CD4-positive, alpha-beta T cell treated with Interleukin-12 subunit alpha and Interleukin-12 subunit beta, for 1 hour (primary cell): ENCODE results near the gene ATXN1.

Experiments
- DNase-seq: peaks from one replicate; pipeline ENCODE4 v3.0.0-alpha.2; 2020

The ATXN1 gene

GRCh38 chr6:16600701-16601100 is 160.6 kb downstream of the ATXN1 start:
- no peak for DNase-seq

- DNase-seq = no peak
Observed at GRCh38 chr6:16600026-16600425, 161.2 kb downstream of the ATXN1 start.

GRCh38 chr6:16596616-16597331 is 164.5 kb downstream of the ATXN1 start:
- DNase-seq = no peak

- DNase-seq = no peak
Observed at GRCh38 chr6:16595514-16596120, 165.6 kb downstream of the ATXN1 start.

GRCh38 chr6:16594849-16595248 is 166.4 kb downstream of the ATXN1 start:
- DNase-seq = no peak

GRCh38 chr6:16592223-16592911 is 168.9 kb downstream of the ATXN1 start:
- no peak for DNase-seq

GRCh38 chr6:16591396-16592222 is 169.7 kb downstream of the ATXN1 start:
- no peak for DNase-seq

- no peak for DNase-seq
Observed at GRCh38 chr6:16585805-16586204, 175.5 kb downstream of the ATXN1 start.

- DNase-seq = no peak
Observed at GRCh38 chr6:16583144-16583762, 178.0 kb downstream of the ATXN1 start.

GRCh38 chr6:16582446-16583143 is 178.7 kb downstream of the ATXN1 start:
- DNase-seq = no peak

GRCh38 chr6:16578695-16579285 is 182.5 kb downstream of the ATXN1 start:
- DNase-seq = no peak

- DNase-seq = no peak
Observed at GRCh38 chr6:16576451-16577368, 184.6 kb downstream of the ATXN1 start.

- DNase-seq = no peak
Observed at GRCh38 chr6:16575655-16576054, 185.6 kb downstream of the ATXN1 start.

- no peak for DNase-seq
Observed at GRCh38 chr6:16572943-16573342, 188.3 kb downstream of the ATXN1 start.

- no peak for DNase-seq
Observed at GRCh38 chr6:16572317-16572716, 188.9 kb downstream of the ATXN1 start.

- no peak for DNase-seq
Observed at GRCh38 chr6:16570946-16571345, 190.3 kb downstream of the ATXN1 start.

- DNase-seq = no peak
Observed at GRCh38 chr6:16570221-16570553, 191.1 kb downstream of the ATXN1 start.

GRCh38 chr6:16568128-16568527 is 193.1 kb downstream of the ATXN1 start:
- DNase-seq = no peak

GRCh38 chr6:16567071-16567470 is 194.2 kb downstream of the ATXN1 start:
- DNase-seq = no peak

GRCh38 chr6:16564436-16564835 is 196.8 kb downstream of the ATXN1 start:
- DNase-seq = no peak
